Neural cell (in vitro differentiated cells): ENCODE data around the gene EMILIN3. TPM values are rescaled to one million over a fixed set of nuclear protein-coding genes. Genes with fewer than 3 reads are reported as not detected.

Experiments used
- H2AFZ ChIP-seq: fragments of 200-600, 300-800 bp; sonication (generic), shearing (Covaris generic); 2 replicates; pipeline ENCODE4 v1.6.0; 2014; ENCODE audit warnings: low read depth, mild to moderate bottlenecking, antibody characterized with exemption, low read length, moderate library complexity
- H3F3A ChIP-seq: fragments of 200-600 bp; shearing (Covaris generic); 2 replicates; pipeline ENCODE4 v1.6.1; 2016; ENCODE audit warnings: mild to moderate bottlenecking, moderate library complexity, mixed read lengths, antibody characterized with exemption, low read length; ENCODE audit not compliant: insufficient read depth, poor library complexity, severe bottlenecking
- H3K27ac ChIP-seq: fragments of 200-600, 300-800 bp; sonication (generic), shearing (Covaris generic); 2 replicates; pipeline ENCODE4 v1.5.1; 2014; ENCODE audit warnings: mild to moderate bottlenecking, low read length, moderate library complexity
- H3K27me3 ChIP-seq: fragments of 300-800, 200-600 bp; sonication (generic), shearing (Covaris generic); 2 replicates; pipeline ENCODE4 v1.6.0; 2014; ENCODE audit warnings: mild to moderate bottlenecking, low read depth, low read length, moderate library complexity; ENCODE audit not compliant: insufficient read depth
- H3K36me3 ChIP-seq: fragments of 300-800, 200-600 bp; sonication (generic), shearing (Covaris generic); 2 replicates; pipeline ENCODE4 v1.5.1; 2014; ENCODE audit warnings: mild to moderate bottlenecking, antibody characterized with exemption, low read length, moderate library complexity; ENCODE audit not compliant: insufficient read depth
- H3K4me2 ChIP-seq: fragments of 300-800, 200-600 bp; sonication (generic), shearing (Covaris generic); 2 replicates; pipeline ENCODE4 v1.6.0; 2014; ENCODE audit warnings: mild to moderate bottlenecking, low read length
- H3K4me3 ChIP-seq: fragments of 300-800, 200-600 bp; sonication (generic), shearing (Covaris generic); 2 replicates; pipeline ENCODE4 v1.5.1; 2014; ENCODE audit warnings: mild to moderate bottlenecking, low read length, moderate library complexity
- H3K79me2 ChIP-seq: fragments of 200-600 bp; shearing (Covaris generic); replicated peaks from 2 replicates; pipeline ENCODE4 v1.6.0; 2014; ENCODE audit warnings: mild to moderate bottlenecking, low read length, moderate library complexity; ENCODE audit not compliant: insufficient read depth
- H3K9ac ChIP-seq: fragments of 300-800, 200-600 bp; sonication (generic), shearing (Covaris generic); 2 replicates; pipeline ENCODE4 v1.6.1; 2016; ENCODE audit warnings: mild to moderate bottlenecking, low read length, mixed read lengths
- H3K9me2 ChIP-seq: fragments of 200-600 bp; shearing (Covaris generic); 2 replicates; pipeline ENCODE4 v1.6.1; 2016; ENCODE audit warnings: mild to moderate bottlenecking, low read length, mixed read lengths; ENCODE audit not compliant: insufficient read depth
- H3K9me3 ChIP-seq: fragments of 200-600, 300-800 bp; sonication (generic), shearing (Covaris generic); 2 replicates; pipeline ENCODE4 v1.6.1; 2016; ENCODE audit warnings: mild to moderate bottlenecking, mixed run types, low read length, moderate library complexity, mixed read lengths
- H4K20me1 ChIP-seq: fragments of 200-600 bp; shearing (Covaris generic); 2 replicates; pipeline ENCODE4 v1.6.1; 2016; ENCODE audit warnings: mild to moderate bottlenecking, mixed run types; ENCODE audit not compliant: insufficient read depth
- CTCF ChIP-seq: fragments of 450-650 bp; IDR thresholded peaks from 2 replicates; pipeline ENCODE4 v1.5.1; 2014; ENCODE audit warnings: antibody characterized with exemption, mild to moderate bottlenecking, moderate library complexity; ENCODE audit not compliant: poor library complexity, severe bottlenecking
- EP300 ChIP-seq: fragments of 450-650 bp; conservative IDR thresholded peaks from 2 replicates; pipeline ENCODE4 v1.6.1; 2014; ENCODE audit warnings: antibody characterized with exemption, mild to moderate bottlenecking, moderate library complexity; ENCODE audit not compliant: poor library complexity, severe bottlenecking
- EZH2 ChIP-seq: fragments of 200-600, 300-800 bp; shearing (Covaris generic), sonication (generic); IDR thresholded peaks from 2 replicates; pipeline ENCODE4 v1.6.1; 2014; ENCODE audit warnings: antibody characterized with exemption, low read length, borderline replicate concordance, mild to moderate bottlenecking; ENCODE audit not compliant: insufficient read depth, poor library complexity, severe bottlenecking
- MXI1 ChIP-seq: fragments of 450-650 bp; conservative IDR thresholded peaks from 2 replicates; pipeline ENCODE4 v1.6.1; 2014; ENCODE audit warnings: antibody characterized with exemption, mild to moderate bottlenecking; ENCODE audit not compliant: poor library complexity, severe bottlenecking
- POLR2AphosphoS5 ChIP-seq: IDR thresholded peaks from 2 replicates; pipeline ENCODE4 v1.6.1; 2012
- RAD21 ChIP-seq: fragments of 450-650 bp; conservative IDR thresholded peaks from 2 replicates; pipeline ENCODE4 v1.6.1; 2014; ENCODE audit warnings: antibody characterized with exemption, mild to moderate bottlenecking, moderate library complexity
- REST ChIP-seq: IDR thresholded peaks from 2 replicates; pipeline ENCODE4 v1.6.1; 2012; ENCODE audit warnings: borderline replicate concordance
- SMC3 ChIP-seq: fragments of 450-650 bp; conservative IDR thresholded peaks from 2 replicates; pipeline ENCODE4 v1.6.1; 2014; ENCODE audit warnings: antibody characterized with exemption, mild to moderate bottlenecking, moderate library complexity; ENCODE audit not compliant: poor library complexity
- TAF1 ChIP-seq: IDR thresholded peaks from 2 replicates; pipeline ENCODE4 v1.6.1; 2012; ENCODE audit warnings: low read depth
- polyA plus RNA-seq: library from polyadenylated mRNA; depleted of rRNA; stranded (reverse); fragments of >200 nt; gene quantifications from 2 replicates; pipeline ENCODE4 v1.2.3, GENCODE V29; 2014

The EMILIN3 gene
- polyA plus RNA-seq, 1 donor from 2014 or later, result 0.30 TPM

- H2AFZ ChIP-seq, result no peak overlapping the region
- H3K9me3 ChIP-seq, result no peaks in the 10 kb centered on the region
- H3F3A ChIP-seq, result no peaks in the 10 kb centered on the region
- H3K27ac ChIP-seq, result no peak overlapping the region
- TF ChIP-seq EZH2 (no peak), POLR2AphosphoS5 (no peak), EP300 (no peak), CTCF (no peak), TAF1 (no peak), SMC3 (no peak), MXI1 (no peak), RAD21 (no peak), REST (no peak)
- H4K20me1 ChIP-seq, result no peaks in the 10 kb centered on the region
- H3K4me3 ChIP-seq, result no peak overlapping the region
- H3K4me2 ChIP-seq, result no peak overlapping the region
- no peaks in the 10 kb centered on the region for H3K27me3 ChIP-seq
- no peaks in the 10 kb centered on the region for H3K79me2 ChIP-seq
- no peaks in the 10 kb centered on the region for H3K36me3 ChIP-seq
- no peak overlapping the region for H3K9ac ChIP-seq
- no peaks in the 10 kb centered on the region for H3K9me2 ChIP-seq
These were observed 27.1 kb upstream of the EMILIN3 start for GRCh38 chr20:41393705-41394066.

GRCh38 chr20:41392871-41393704 is 26.5 kb upstream of the EMILIN3 start:
- Histone ChIP-seq H3K9me2 (no peaks in the 10 kb centered on the region), H3K9me3 (no peaks in the 10 kb centered on the region), H4K20me1 (no peaks in the 10 kb centered on the region), H3K27me3 (no peaks in the 10 kb centered on the region), H2AFZ (no peak overlapping the region), H3K27ac (no peak overlapping the region), H3K9ac (no peak overlapping the region), H3K79me2 (no peaks in the 10 kb centered on the region), H3K4me2 (no peak overlapping the region), H3F3A (no peaks in the 10 kb centered on the region), H3K4me3 (no peak overlapping the region), H3K36me3 (no peaks in the 10 kb centered on the region)
- TF ChIP-seq TAF1 (no peak), MXI1 (no peak), POLR2AphosphoS5 (no peak), CTCF (no peak), EZH2 (no peak), EP300 (no peak), SMC3 (no peak), REST (no peak), RAD21 (no peak)
